Lower leg skin (tissue), 3 donors: Measurements from ENCODE around the gene GALK2.

ENCODE experiments used
- CTCF ChIP-seq, 3 donors: fragments of 450-650 bp; IDR thresholded peaks; one replicate each; pipeline ENCODE4 v1.5.1; 2016; ENCODE audit warnings: antibody characterized with exemption in 3 of 3, mild to moderate bottlenecking in 3 of 3, moderate library complexity in 2 of 3
- POLR2A ChIP-seq, 2 donors: fragments of 450-650 bp; IDR thresholded peaks; one replicate each; pipeline ENCODE4 v1.6.1; 2016 to 2017; ENCODE audit warnings: antibody characterized with exemption in 2 of 2, mild to moderate bottlenecking in 1 of 2, moderate library complexity in 1 of 2

GRCh38 chr15:49168016-49168415, 2.0 kb upstream of the GALK2 start:
- TF ChIP-seq POLR2A (IDR thresholded peaks at IDR 0.05) (no peak), CTCF (IDR thresholded peaks at IDR 0.05) (no peak)
